ENCODE results near the gene SLC26A2. TPM values are rescaled to one million over a fixed set of nuclear protein-coding genes. Genes with fewer than 3 reads are reported as not detected.
A peak's percentile ranks its signal among the peaks of the same experiment; 100 is the strongest.

The SLC26A2 gene
- total and polyA plus RNA-seq, 4 donors = 5.8 to 25.6 (median 14.1) TPM

DNA sequence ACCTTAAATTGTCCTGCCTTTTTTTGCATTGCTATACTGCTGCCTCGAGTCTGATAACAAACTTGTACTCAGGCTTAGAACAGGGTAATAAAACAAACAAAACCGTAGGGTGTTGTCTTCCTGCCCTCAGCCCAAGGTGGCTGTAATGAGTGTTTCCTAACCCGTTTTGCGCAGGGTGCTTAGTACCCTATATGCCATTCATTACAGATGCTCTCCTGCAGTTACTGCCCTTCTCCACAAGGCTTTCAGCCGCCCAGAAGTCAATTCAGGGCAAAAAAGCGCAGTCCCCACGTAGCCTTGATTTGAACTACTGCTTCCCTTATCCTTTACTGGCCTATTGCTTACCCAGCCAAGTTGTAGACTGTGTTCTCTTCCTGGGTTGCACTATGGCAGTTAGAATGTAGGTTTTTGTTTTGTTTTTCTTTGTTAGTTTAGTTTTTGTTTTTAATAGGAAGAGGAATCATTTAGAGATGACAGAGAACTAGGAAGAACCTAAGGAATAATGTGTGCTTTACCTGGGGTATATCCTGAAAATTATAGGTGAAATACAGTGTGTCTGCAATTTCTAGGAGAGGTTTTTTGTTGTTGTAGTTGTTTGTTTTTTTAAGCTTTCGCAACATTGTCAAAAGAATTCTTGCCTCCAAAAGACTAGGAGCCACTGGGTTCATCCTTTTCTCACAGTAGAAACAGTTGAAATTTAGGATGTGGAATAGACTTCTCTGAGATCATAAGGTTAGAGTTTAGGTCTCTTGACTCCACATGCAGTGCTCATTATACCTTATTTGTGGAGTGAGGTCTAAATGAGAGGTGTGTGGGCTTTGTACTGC, 41.3 kb downstream of the SLC26A2 start:
- H3K27ac ChIP-seq (ENCODE audit: low read depth in 1 of 2, low read length in 1 of 2) = peak overlapping the region; percentile 98
- H3K9me3 ChIP-seq (ENCODE audit: control insufficient read depth in 4 of 4, insufficient read depth in 3 of 4, low read length in 3 of 4) = no peaks in the 10 kb centered on the region
- no peaks in the 10 kb centered on the region for H3K27me3 ChIP-seq (ENCODE audit: control insufficient read depth in 3 of 3, insufficient read depth in 3 of 3, low read length in 2 of 3)
- DNase-seq = peak; percentile 48 to 58 (median 52)
- TF ChIP-seq, protein P1, sequence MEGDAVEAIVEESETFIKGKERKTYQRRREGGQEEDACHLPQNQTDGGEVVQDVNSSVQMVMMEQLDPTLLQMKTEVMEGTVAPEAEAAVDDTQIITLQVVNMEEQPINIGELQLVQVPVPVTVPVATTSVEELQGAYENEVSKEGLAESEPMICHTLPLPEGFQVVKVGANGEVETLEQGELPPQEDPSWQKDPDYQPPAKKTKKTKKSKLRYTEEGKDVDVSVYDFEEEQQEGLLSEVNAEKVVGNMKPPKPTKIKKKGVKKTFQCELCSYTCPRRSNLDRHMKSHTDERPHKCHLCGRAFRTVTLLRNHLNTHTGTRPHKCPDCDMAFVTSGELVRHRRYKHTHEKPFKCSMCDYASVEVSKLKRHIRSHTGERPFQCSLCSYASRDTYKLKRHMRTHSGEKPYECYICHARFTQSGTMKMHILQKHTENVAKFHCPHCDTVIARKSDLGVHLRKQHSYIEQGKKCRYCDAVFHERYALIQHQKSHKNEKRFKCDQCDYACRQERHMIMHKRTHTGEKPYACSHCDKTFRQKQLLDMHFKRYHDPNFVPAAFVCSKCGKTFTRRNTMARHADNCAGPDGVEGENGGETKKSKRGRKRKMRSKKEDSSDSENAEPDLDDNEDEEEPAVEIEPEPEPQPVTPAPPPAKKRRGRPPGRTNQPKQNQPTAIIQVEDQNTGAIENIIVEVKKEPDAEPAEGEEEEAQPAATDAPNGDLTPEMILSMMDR (IDR thresholded peaks at IDR 0.05; ENCODE audit: control extremely low read depth, extremely low read depth) = no peak
- H3K36me3 ChIP-seq (ENCODE audit: control insufficient read depth in 4 of 4, insufficient read depth in 4 of 4, low read length in 4 of 4) = peaks cover 10 to 15% (median 12%) of the 10 kb centered on the region in 4 donors
- peak overlapping the region; percentile 91 for H3K4me3 ChIP-seq
- WGBS, 2 donors = 12 to 13% methylated on average over 8 of the region's 8 CpGs
- ATAC-seq (ENCODE audit: insufficient read depth, low FRiP score) = peak; percentile 57
- H3K9ac ChIP-seq (ENCODE audit: insufficient read depth in 1 of 2, low read length in 2 of 2) = peak overlapping the region in 1 of 2 donors; percentile 88
- peaks cover 5 to 27% (median 16%) of the 10 kb centered on the region in 5 donors for H3K4me1 ChIP-seq (ENCODE audit: control insufficient read depth in 5 of 5, insufficient read depth in 5 of 5, low read length in 5 of 5)

DNA sequence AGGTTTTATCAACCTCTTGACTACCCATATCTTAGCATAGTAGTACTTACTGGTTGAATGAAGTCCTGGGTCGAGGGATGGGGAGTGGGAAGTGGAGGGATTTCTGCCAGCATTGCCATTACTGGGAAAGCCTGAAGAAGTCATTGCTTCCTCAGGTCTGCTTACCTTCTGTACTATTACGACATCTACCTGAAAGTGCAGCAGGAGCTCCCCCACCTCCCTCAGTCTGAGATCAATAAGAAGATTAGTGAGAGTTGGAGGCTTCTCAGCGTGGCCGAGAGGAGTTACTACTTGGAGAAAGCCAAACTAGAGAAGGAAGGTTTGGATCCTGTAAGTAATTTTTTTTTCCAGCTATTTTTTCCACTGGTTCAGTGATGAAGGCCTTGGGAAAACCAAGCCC, 45.8 kb downstream of the SLC26A2 start:
- H3K9me3 ChIP-seq (ENCODE audit: control insufficient read depth in 4 of 4, insufficient read depth in 3 of 4, low read length in 3 of 4) = no peaks in the 10 kb centered on the region
- no peak overlapping the region for H3K4me3 ChIP-seq
- no peak overlapping the region for H3K27ac ChIP-seq (ENCODE audit: low read depth in 1 of 2, low read length in 1 of 2)
- TF ChIP-seq, protein P1 (IDR thresholded peaks at IDR 0.05; ENCODE audit: control extremely low read depth, extremely low read depth) = no peak
- ATAC-seq (ENCODE audit: insufficient read depth, low FRiP score) (no peak), DNase-seq (no peak)
- no peak overlapping the region for H3K9ac ChIP-seq (ENCODE audit: insufficient read depth in 1 of 2, low read length in 2 of 2)
- H3K27me3 ChIP-seq (ENCODE audit: control insufficient read depth in 3 of 3, insufficient read depth in 3 of 3, low read length in 2 of 3) = no peaks in the 10 kb centered on the region
- WGBS, 2 donors = 91 to 97% methylated on average over 4 of the region's 4 CpGs
- peaks cover 21 to 31% (median 28%) of the 10 kb centered on the region in 4 donors for H3K36me3 ChIP-seq (ENCODE audit: control insufficient read depth in 4 of 4, insufficient read depth in 4 of 4, low read length in 4 of 4)
- peaks cover 3 to 14% (median 7%) of the 10 kb centered on the region in 5 donors for H3K4me1 ChIP-seq (ENCODE audit: control insufficient read depth in 5 of 5, insufficient read depth in 5 of 5, low read length in 5 of 5)

DNA sequence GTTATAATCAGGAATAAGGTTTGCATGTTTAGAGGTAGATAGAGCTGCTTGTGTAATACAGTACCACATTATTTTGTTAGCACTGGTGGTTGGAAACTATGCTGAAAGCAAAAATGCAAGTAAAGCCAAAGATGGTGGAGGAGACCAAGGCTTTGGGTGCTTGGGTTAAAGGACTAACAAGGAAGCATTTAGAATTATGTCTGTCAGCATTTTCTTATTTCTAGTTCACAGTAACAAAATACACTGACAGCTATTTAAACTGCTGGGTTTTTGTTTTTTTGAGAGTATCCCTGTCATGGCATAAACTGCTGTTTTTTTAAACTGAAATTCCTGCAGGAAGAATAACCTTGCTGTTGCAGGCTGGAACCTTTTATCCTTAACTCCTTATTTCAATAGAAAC, 46.5 kb downstream of the SLC26A2 start:
- peaks cover 2 to 8% (median 4%) of the 10 kb centered on the region in 5 donors for H3K4me1 ChIP-seq (ENCODE audit: control insufficient read depth in 5 of 5, insufficient read depth in 5 of 5, low read length in 5 of 5)
- no peaks in the 10 kb centered on the region for H3K9me3 ChIP-seq (ENCODE audit: control insufficient read depth in 4 of 4, insufficient read depth in 3 of 4, low read length in 3 of 4)
- peaks cover 24 to 35% (median 31%) of the 10 kb centered on the region in 4 donors for H3K36me3 ChIP-seq (ENCODE audit: control insufficient read depth in 4 of 4, insufficient read depth in 4 of 4, low read length in 4 of 4)
- no peak overlapping the region for H3K4me3 ChIP-seq
- TF ChIP-seq, protein P1 (IDR thresholded peaks at IDR 0.05; ENCODE audit: control extremely low read depth, extremely low read depth) = no peak
- no peak for ATAC-seq (ENCODE audit: insufficient read depth, low FRiP score)
- H3K27ac ChIP-seq (ENCODE audit: low read depth in 1 of 2, low read length in 1 of 2) = no peak overlapping the region
- no peak overlapping the region for H3K9ac ChIP-seq (ENCODE audit: insufficient read depth in 1 of 2, low read length in 2 of 2)
- H3K27me3 ChIP-seq (ENCODE audit: control insufficient read depth in 3 of 3, insufficient read depth in 3 of 3, low read length in 2 of 3) = no peaks in the 10 kb centered on the region
- DNase-seq = no peak

All from lung (tissue), 12 donors.